GM21825 (cell line): ENCODE measurements around the gene SGSH.
A peak's percentile ranks its signal among the peaks of the same experiment; 100 is the strongest.
"Not testable (repeated sequence)": the region's sequence is repeated elsewhere in the genome, so short reads cannot be mapped to it uniquely, and the experiment has no call there.

Experiments used
- ATAC-seq: cut with Tn5 transposase; IDR thresholded peaks from one replicate; pipeline ENCODE4 v1.9.1; 2021; ENCODE audit warnings: mild to moderate bottlenecking, moderate library complexity; ENCODE audit not compliant: unreplicated experiment

The SGSH gene

DNA sequence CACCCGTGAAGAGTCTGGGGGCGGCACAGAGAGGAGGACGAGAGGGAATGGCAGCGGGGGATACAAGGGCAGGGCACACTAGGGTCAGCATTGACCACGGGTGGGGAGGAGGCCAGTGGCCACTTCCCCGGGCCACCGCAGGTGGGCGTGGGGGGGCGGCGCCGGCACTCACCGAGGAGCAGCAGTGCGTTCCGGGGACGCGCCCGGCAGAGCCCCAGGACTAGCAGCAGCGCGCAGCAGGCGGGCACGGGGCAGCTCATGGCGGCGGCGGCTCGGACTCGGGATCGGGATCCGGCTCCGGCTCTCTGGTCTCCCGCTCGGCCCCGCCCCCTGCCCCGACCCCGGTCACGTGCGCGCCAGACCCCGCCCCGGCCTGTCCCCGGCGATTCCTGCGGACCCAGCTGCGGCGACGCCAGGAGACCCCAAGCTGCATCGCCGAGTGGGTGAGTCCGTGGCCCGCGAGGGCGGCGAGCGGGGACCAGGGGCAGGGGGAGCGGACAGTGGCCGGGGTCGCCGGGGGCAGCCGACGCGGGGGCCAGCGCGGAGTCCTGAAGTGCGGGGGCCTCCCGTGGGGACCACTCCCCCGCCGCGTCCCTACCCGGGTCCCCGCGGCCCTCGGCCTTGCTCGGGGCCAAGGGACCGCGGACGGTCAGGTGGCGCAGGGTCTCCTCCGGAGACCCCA, at the start of gene SGSH, which contains the start of gene SLC26A11:
Gene SGSH (minus strand): TSS at position 280 of the 682 bp plus-strand sequence. CDS start 20 bp downstream, at position 260.
Gene SLC26A11 (plus strand): TSS at position 374 of the 682 bp plus-strand sequence. CDS start 1,134 bp downstream, outside the sequence.
- no peak for ATAC-seq

DNA sequence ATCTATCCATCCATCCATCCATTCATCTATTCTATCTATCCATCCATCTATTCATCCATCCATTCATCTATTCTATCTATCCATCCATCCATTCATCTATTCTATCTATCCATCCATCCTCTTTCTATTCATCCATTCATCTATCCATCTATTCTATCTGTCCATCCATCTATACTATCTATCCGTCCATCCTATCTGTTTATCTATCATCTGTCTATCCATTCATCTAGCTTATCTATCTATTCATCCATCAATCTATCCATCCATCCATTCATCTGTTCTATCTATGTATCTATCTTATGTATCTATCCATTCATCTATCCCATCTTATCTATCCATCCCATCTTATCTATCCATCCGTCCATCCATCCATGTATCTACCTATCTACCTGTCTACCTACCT, 49.3 kb upstream of the SGSH start:
- ATAC-seq = no peak

DNA sequence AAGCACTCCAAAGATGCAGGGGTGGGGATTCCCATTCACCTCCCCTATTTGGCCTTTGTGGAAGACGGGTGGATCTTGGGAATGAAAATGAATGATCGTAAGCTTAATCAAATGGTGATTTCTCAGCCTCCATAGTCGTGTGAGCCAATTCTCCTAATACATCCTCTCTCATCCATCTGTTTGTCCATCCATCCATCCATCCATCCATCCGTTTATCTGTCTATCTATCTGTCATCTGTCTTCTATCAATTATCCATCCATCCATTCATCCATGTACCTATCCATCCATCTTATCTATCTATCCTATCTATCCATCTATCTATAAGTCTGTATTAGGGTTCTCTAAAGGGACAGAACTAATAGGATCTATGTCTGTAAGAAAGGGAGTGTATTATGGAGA, 48.3 kb upstream of the SGSH start:
- ATAC-seq = no peak

DNA sequence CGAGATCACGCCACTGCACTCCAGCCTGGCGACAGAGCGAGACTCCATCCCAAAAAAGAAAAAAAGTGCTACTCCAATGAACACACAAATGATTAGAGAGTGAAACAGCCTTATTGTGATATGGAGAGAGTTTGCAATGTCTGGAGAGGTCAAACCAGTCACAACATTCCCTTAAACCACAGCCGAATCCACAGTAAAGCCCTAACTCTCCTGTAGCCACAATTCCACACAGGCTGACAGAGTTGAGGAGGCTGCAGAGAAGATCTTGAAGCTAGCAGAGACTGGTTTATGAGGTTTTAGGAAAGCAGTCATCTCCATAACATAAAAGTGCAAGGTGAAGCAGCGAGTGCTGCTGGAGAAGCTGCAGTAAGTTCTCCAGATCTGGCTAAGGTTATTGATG, 47.3 kb upstream of the SGSH start:
- no peak for ATAC-seq

DNA sequence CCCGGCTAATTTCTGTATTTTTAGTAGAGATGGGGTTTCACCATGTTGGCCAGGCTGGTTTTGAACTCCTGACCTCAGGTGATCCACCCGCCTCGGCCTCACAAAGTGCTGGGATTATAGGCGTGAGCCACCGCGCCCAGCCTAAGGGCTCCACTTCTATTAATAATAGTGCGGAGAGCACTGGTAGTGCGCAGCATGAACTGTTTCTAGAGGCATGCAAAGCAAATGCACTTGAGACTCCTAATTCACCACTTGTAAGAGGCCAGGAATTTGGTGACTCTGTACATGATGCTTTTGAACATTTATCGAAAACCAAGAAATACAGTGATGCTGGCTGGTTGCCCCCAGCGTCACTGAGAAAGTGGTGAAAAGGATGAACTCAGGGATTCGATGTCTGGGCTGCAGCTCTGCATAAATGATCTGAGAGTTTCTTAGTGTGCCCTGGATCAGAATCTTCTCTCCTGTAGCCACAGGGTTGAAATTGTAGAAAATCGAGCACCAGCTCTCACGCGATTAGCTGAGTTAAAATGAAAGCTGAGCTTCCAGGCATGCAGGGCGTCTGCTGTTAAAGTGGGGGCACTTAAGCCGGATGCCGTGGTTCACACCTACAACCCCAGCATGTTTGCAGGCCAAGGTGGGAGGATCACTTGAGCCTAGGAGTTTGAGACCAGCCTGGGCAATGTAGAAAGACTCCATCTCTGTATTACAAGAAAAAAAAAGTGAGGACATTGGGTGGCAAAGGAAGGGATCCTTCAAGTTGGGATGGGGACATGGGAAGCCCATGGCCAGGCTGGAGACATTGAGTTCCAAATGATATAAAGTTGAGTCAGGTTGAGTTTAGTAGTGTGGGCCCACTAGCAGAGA, 45.3 kb upstream of the SGSH start:
- ATAC-seq = no peak

DNA sequence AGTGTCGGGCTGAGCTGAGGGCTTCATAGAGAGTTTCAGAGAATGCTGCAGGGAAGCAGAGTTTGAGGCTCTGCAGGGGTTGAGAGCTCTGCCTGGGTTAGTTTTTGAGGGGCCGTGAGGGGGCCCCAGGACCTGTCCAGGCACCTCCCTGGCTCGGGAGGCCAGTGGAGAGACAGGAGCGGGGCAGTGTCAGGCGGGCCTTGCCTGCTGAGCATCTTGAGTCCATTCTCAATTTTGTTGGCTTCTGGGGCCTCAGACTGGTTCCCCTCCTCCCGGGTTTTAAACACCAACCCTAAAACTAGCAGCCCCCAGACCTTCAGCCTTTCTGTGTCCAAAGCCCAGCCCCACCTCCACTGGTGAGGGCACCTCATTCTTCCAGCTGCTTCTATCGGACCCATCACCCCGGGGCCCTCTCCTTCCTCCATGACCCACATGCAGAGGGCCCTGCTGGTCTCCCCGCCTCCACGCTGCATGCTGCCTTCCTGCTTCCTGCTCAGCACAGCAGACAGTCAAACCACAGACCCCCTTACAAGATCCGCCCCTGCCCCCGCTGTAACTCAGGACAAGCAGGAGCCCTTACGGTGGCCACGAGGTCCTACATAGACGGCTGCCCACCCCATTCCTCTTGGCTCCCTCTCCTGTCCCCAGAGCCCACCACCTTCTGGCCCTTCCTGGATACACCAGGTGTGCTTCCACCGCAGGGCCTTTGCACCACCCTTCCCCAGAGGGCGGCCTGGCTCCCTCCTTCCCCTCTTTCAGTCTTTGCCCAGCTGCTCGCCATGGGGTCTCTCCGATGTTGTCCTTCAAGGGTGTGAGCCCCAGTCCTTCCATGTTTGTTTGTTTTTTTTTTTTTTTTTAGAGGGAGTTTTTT, 44.3 kb upstream of the SGSH start:
- ATAC-seq = no peak

DNA sequence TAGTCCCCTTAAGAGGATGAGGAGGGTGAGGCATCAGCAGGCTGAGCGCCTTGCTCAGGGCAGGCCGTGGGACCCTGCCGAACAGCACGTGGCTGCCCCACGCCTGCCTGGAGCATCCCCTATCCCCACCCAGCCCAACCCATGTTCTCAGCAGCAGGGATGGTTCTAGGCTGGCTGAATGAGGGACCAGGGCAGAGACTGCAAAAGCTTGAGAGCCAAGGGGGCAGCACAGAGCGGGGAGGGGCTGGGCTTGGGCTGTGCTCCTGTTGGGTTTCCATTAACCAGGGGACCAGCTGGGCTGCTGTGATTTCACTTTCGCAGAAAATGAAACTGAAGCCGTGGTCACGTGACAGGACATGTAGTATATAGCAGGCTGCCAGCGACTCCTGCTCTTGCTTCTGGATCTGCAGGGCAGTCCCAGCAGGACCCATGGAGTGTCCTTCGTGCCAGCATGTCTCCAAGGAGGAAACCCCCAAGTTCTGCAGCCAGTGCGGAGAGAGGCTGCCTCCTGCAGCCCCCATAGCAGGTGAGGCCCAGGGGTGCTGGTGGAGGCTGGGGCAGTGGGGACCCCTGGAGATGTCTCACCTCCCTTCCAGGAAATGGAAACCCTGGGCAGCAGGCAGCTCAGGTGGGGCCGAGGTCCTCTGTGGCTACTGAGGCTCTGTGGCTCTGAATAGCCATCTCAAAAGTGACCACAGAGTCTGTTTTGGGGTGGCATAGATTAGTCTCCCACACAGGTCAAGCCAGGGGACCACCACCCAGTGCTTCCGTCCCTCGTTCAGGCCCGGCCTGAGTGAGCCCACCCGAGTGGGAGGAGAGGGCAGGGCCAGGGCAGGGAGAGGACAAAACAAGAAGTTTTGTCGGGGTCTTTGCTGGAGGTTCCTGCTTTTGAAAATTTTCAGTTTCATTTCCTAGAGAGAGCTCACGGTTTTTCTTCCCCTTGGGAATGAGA, 43.4 kb upstream of the SGSH start:
- ATAC-seq = peak; percentile 34

DNA sequence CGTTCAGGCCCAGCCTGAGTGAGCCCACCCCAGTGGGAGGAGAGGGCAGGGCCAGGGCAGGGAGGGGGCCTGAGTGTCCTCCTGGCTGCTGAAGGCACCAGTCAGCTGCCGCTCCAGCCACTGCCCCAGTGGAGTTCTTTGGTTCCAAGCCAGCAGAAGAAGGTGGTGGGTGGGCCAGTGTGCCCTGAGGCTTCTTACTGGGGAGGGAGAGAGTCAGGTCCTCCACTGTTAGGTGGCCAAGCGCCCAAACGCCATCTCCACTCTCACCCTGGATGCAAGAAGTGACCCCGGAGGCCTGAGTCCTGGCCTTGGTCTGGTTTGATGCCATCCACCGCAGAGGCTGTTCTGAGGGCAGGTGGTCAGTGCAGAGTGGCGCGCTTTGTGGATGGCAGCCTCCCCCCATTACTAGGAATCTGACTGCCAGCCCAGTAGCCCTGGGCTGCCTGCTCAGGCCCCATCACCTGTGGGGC, 42.7 kb upstream of the SGSH start:
- ATAC-seq = no peak

DNA sequence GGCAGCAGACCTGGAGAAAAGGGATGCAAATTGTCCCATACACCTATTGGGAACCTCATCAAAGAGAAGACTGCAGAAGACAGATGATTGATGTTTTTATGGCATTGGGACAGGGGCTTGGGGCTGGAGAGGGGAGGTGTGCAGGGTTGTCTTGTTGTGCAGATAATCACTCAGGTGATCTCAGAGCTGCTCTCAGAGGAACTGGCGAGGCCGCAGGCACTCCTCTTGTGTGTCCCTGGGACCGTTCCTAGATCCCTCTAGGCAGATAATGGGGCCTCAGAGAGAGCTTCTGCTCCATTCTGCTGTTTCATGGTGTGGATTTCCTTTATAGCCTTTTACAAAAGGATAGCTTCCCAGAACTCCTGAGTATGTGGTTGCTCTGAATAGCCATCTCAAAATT, 42.2 kb upstream of the SGSH start:
- ATAC-seq = no peak

DNA sequence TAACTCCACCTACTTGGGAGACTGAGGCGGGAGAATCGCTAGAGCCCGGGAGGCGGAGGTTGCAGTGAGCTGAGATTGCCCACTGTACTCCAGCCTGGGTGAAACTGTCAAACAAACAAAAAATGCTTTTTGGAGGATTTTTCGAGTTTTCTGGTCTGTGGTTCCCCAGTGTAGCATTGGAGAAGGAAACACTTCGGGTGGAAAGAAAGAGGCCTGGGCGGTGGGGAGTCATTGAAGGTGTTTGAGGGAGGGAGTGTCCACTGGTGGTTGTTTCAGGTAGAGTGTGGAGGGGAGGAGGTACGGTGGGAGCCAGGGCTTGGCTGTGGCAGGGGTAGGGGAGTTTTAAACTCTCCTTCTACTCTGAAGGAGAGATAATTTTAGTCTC, 41.8 kb upstream of the SGSH start:
- no peak for ATAC-seq

DNA sequence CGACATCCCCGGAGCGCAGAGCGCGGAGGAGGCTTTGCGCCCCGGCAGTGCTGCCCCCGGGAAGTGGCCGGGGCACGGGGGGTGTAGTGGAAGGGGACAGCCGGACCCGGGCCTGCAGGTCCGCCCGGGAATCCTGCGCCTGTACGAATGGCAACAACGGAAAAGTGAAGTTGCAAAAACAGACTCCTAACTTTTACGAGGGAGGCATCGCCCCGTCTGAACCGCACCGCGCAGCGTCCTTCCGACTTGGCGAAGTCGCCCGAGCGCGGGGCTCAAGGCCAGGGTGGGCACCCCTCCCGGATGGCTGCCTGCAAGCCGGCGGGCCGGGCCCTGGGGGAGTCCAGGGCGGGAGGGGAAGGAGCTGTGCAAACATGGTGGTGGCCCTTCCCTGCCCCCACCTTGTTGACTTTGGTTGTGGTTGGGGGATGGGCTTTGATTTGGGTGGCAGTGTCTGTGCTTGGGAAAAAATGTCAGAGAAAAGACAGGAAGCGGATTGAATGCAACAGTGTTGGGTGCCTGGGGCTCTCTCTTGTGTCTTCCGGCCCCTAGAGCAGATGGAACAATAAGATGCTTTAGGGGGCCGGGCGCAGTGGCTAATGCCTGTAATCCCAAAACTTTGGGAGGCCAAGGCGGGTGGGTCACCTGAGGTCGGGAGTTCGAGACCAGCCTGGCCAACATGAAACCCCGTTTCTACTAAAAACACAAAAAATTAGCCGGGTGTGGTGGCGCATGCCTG, 41.2 kb upstream of the SGSH start:
- ATAC-seq = no peak

DNA sequence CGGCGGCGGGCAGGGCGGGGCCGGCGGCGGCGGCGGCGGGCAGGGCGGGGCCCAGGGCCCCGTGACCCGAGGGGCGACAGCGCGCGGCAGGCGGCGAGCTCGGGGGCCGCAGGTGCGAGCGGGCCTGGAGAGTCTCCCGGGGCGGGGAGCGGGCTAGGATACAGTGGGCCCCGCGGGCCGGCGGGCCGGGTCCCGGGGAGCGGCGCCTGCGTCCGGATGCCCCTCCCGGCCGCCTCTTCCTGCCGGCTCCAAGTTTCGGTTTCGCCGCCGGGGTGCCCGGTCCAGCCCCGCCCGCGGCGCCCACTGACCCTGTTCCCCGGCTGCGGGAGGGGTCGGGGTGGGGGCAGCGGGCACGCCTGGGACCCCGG, 40.6 kb upstream of the SGSH start, which contains the start of gene RNF213:
Gene RNF213 (plus strand): TSS at position 62 of the 368 bp plus-strand sequence. CDS start 2,830 bp downstream, outside the sequence.
- no peak for ATAC-seq

DNA sequence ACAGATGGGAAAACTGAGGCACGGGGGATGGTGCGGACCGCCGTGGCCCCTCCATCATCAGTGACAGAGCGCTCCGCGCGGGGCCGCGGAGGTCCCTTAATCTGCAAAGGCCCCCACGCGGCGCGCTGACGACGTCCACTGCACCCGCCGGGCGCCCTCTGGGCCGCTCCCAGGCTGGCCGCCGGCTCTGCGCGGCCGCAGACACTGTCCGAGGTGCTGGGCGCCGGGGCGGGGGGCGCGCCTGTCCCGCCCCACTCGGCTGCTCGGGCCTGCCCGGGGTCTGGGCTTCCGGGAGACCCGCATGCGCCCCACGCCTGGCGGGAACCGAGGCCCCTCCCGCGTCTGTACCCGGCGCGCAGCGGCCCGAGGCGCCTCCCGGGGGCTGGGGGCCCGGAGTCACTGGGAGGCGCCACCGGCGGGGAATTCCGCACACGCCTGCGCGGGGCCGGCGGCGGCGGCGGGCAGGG, 40.0 kb upstream of the SGSH start:
- peak; percentile 29 for ATAC-seq

DNA sequence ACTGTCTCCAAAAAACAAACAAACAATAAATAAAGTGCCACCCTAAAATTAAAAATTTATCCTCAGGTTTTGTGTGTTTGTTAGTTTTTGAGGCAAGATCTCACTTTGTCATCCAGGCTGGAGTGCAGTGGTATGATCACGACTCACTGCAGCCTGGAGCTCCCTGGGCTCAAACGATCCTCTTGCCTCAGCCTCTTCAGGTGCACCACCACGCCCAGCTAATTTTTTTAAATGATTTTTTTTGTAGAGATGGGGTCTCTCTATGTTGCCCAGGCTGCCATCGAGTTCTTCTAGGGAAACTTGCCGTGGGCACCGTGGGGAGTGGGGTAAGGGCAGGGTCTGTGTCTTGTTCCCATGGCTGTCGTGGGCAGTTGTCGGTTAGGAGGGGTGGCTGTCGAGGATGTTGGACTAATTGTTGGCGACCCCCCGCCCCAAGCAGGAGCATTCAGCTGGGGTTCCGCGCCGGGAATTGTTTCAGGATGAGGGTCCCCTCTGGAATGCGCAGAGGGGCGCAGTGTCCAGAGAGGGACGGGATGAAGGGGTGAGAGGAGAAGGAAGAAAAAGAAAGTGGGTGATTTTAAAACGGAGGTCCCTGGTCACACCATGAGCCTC, 39.4 kb upstream of the SGSH start:
- no peak for ATAC-seq

DNA sequence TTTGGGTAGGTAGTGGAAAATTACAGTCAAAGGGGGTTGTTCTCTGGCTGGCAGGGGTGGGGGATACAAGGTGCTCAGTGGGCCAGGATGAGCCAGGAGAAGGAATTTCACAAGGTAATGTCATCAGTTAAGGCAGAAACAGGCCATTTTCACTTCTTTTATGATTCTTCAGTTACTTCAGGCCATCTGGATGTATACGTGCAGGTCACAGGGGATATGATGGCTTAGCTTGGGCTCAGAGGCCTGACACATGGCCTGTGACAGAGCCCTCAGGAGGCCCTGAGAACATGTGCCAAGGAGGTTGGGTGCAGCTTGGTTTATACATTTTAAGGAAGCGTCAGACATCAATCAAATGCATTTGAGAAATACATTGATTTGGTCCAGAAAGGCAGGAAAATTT, 38.2 kb upstream of the SGSH start:
- not testable (repeated sequence) for ATAC-seq

DNA sequence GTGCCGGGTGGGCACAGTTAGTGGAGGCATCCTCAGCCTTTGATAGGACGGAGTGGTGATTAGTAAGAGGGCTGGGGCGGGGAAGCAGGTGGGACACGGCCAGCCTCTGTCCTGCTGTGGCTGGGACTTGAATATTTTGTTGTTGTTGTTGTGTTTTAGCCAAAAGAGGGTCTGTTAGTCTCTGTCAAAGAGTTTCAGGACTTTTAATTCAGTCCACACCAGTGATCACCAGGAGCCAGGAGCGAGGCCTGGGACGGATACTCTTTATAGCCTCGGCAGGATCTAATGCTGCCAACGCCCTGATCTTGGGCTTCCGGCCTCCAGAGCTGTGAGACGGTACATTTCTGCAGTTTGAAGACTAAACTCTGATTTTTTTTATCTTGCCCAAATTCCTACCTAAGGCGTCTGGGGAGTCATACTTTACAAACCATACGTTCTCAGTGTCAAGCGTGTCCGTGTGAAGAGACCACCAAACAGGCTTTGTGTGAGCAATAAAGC, 37.6 kb upstream of the SGSH start:
- ATAC-seq = no peak

DNA sequence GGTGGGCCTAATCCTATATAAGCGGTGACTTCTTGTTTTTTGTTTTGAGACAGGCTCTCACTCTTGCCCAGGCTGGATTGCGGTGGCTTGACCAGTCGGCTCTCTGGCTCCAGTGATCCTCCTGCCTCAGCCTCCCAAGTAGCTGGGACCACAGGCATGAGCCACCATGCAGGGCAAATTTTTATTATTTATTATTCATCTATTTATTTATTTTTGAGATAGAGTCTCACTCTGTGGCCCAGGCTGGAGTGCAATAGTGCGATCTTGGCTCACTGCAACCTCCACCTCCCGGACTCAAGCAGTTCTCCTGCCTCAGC, 35.9 kb upstream of the SGSH start:
- ATAC-seq = no peak

DNA sequence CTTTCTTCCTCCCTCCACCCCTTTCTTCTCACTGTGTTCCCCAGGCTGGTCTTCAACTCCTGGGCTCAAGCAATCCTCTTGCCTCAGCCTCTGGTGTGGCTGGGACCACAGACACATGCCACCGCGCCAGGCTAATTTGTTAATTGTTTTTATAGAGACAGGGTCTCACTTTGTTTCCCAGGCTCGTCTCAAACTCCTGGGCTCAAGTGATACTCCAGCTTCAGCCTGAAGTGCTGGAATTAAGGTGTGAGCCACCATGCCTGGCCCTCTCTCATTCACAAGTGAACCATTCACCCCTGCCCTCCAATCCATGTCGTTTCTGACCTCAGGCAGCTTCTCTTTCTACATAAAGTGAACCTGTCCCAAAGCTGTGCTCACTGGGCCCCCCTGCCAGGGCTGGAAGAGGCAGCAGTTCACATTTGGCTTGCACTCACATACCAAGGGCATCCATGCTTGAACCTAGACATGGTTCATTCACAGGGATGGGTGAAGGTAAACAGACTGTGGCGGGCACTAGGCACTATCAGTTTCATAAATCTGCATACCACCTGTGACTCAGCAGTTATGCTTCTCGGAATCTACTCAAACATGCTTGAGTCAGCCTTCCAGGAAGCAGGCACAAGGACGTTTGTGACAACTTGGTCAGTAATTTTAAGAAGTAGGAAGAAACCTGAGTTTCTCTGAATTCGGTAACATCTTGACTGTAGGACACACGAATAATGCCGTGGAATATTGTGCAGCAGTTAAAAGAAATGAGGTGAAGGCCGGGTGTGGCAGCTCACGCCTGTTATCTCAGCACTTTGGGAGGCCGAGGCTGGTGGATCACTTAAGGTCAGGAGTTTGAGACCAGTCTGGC, 34.5 kb upstream of the SGSH start:
- peak; percentile 62 for ATAC-seq
